A549 treated with RU486 at 1 μM for 4 hours (cell line): ENCODE results near the gene METTL18. TPM values are rescaled to one million over a fixed set of nuclear protein-coding genes. Genes with fewer than 3 reads are reported as not detected.

ENCODE experiments used
- total RNA-seq: library from RNA; stranded (reverse); fragments of 200-300 nt; extraction: Qiagen RNA extraction; gene quantifications from 5 replicates; pipeline ENCODE4 v1.2.3, GENCODE V29; 2022; ENCODE audit warnings: low read depth

METTL18 gene
- 3.6 to 8.2 TPM (median 6.4 TPM) in 5 replicates for total RNA-seq

DNA sequence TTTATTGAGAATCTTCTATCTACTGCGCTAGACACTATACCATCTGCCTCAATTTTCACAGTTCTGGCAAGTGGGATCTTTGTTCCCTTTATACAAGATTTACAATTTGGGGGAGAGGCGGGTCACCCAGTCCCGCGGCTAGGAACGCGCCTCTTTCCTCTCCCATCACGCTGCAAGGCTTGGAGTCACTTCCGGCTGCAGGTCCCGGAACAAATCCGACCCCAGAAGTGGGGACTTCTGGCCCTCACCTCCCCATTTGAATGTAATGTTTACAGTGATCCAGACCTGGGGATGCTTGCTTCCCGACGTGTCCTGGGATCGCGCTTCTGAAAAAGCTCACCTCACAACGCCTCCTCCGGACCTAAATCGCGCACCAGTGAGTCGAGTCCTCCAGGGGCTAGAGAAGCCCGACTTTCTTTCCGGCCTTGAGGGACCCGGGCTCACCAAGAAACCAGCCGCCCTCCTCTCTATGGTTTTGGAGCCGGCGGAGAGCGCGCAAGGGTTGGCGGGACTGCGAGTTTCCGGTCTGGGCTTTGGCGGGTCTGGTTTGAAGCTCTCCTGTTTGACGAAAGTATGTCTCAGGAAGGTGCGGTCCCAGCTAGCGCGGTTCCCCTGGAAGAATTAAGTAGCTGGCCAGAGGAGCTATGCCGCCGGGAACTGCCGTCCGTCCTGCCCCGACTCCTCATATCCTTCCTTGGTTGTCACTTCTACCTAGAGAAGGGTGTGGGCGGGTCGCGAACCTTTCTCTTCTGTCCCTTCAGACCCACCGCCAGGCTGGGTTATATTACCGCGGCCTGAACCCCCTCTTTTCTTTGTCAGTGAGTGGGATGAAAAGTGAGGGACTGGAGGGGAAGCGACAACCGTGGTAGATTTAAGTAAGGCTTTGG is at the start of gene METTL18:
Gene METTL18 (minus strand): TSS at position 378 of the 887 bp plus-strand sequence. CDS start 1,212 bp downstream, outside the sequence.

Other genes with a start within 250 kb of the METTL18 start
- 0.03 to 0.12 TPM (median 0.10 TPM) in 5 replicates for gene F5, start 208.4 kb downstream of the METTL18 start, total RNA-seq
- not detected in 5 replicates for gene SELP, start 164.8 kb downstream of the METTL18 start, total RNA-seq
- gene SELL, start 83.3 kb downstream of the METTL18 start, total RNA-seq: 0.10 to 0.27 TPM (median 0.25 TPM) in 4 of 5 replicates, not detected in the other
- not detected in 5 replicates for gene SELE, start 60.8 kb downstream of the METTL18 start, total RNA-seq
- 2.8 to 3.3 TPM (median 3.1 TPM) in 5 replicates for gene SCYL3, start 99.0 kb upstream of the METTL18 start, total RNA-seq